NCI-H748 (cell line): Measurements from ENCODE around the gene CIAO2A.
A peak's percentile ranks its signal among the peaks of the same experiment; 100 is the strongest.

Source experiments
- DNase-seq: peaks from one replicate; lab custom pipeline; 2025; ENCODE audit not compliant: unreplicated experiment; lab: John Stamatoyannopoulos, UW

Gene CIAO2A

GRCh38 chr15:64045101-64045435 is 48.6 kb downstream of the CIAO2A start:
- no peak for DNase-seq

GRCh38 chr15:64044300-64045100 is 49.1 kb downstream of the CIAO2A start:
- DNase-seq = no peak

DNA sequence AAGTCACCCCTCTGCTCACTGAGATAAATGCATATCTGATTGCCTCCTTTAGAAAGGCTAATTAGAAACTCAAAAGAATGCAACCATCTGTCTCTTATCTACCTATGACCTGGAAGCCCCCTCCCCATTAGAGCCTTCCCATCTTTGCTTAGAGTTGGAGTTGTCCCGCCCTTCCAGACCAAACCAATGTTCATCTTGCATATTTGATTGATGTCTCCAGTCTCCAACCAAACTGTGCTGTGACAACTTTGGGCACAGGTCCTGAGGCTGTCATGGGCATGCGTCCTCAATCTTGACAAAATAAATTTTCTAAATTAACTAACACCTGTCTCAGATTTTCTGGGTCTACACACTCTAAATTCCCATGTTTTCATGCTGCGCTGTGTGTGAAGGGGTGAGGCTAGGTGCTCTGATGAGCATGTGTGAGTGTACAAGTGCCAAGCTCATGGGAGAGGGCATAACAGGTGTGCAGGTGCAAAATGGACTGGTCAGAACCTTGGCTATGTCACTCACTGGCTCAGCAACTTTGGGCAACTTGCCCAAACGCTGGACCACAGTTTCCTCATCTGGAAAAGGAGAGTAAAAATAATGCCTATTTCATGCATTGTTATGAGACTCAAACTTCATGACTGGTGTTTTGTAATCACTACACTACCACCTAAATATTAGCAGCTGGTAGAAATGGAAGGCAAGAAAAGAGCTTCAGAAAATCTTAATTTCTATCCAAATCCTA is 54.6 kb downstream of the CIAO2A start:
- no peak for DNase-seq

DNA sequence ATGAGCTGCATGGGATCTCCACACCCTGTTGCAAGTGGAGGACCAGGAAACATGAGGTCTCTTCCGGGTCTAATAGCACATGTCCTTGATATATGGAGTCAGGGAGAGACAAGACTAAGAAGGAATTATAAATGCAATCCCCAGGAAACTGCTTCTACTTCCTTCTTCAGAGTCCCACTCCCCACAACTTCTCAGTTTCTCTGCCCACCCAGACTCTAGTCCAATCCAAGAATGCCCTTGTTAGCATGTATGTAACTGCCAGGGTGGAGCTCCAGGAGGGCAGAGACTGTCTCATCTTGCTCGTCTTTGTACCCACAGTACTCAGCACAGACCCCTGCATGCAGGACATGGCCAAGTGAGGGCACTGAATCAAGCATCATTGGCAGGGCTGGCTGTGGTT is 55.7 kb downstream of the CIAO2A start:
- no peak for DNase-seq

DNA sequence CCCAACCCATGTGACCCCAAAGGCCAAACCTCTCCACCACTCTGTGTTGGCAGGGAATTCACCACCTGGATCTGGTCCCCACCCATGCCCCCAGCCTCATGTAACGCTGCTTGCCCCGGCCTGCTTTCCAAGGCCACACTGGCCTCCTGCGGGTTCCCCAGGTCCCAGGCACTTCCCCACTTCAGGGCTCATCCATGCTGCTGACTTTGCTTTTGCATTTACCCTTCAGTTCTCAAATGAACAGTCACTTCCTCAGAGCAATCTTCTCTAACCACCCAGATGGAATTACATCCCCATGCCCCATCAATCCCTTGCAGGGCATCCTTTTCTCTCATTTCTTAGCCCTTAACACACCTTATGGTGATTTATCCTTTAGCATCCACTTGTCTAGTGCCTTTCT is 56.5 kb downstream of the CIAO2A start:
- no peak for DNase-seq

DNA sequence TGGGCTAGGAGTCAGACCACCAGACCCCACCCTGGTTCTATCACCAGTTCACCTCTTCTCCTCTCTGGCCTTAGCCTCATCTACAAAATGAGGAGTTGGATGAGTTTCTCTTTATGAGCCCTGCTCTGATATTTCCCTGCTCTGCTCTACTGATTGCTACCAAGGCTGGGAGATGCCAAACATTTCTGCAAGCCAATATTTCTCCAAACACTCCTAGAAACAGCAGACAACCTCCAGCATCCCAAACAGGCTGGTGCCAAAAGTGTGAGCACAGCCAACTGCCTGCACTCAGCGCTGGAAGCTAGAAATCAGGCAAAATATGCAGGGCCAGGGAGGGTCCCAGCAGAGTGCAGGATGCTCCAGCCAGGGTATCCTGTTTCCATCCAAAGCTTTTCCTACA is 58.1 kb downstream of the CIAO2A start:
- DNase-seq = no peak

DNA sequence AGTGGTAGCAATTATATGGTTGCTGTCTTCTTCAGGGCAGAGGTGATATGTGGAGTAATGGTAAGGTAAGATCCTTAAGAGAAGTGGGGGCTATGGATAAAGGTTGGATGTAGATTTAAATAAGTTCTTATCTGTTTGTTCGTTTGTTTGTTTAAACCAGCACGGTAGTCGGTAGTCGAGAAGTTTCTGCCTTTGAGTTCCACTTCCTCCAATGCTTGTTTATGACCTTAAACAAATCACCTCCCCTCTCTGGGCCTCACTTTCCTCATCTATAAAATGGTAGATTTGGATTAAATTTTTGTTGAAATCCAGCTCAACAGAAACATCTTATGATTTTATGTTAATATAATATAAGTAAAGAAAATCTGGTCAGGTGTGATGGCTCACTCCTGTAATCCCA is 59.1 kb downstream of the CIAO2A start:
- DNase-seq = no peak

DNA sequence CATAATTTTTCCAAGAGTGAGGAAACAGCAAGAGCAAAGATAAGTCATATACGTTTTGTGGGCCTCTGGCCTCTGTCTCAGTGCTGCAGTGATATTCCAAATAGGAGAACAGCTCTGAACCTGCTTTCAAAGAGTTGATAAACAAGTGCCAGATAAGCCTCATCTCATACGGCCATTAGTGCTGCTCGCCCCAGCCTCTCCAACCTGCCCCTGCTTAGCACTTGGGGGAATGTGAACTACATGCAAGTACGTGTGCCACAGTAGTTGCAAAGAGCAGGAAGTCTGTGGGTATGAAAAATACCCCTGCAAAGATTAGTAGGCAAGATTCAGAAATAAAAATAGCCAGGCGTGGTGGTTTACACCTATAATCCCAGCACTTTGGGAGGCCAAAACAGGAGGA is 61.3 kb downstream of the CIAO2A start:
- no peak for DNase-seq

GRCh38 chr15:64030123-64030522 is 63.5 kb downstream of the CIAO2A start:
- no peak for DNase-seq

DNA sequence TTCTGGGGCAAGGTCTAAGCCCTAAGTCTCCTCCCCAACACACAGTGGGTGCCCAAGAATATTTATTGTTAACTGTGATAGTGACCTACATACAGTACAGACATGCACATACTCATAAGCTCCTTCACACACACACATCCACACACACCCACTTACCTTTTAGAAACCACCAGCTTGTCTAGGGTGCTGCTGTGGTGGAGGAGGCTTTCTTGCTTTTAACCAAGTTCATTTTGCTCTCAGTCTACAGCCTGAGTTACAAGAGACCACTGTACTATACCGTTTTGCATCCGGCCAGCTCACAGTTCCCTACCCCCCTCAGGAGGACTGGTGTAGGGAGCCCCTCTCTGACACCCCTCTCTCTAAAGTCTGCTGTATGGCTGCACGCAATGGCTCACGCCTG is 64.0 kb downstream of the CIAO2A start:
- DNase-seq = no peak

GRCh38 chr15:64029110-64029509 is 64.5 kb downstream of the CIAO2A start:
- peak; percentile 6 for DNase-seq

DNA sequence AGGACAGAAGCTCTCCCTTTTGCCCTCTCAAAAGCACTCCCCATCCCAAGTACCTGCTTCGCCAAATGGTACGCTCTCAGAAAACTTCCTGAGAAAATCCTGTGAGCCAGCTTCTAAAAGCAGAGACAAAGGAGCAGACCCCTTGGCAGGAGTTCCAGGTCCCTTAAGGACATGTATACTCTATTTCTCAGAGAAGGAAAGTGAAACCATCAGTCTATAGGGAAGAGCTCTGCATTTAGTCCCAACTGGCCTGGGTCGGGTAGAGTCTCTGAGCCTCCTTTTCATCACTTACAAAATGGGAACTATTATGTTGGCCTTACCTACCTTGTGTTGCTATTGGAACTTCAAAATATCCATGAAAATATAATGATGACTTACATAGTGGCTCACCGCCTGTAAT is 67.0 kb downstream of the CIAO2A start:
- DNase-seq = no peak

- no peak for DNase-seq
These were observed 69.2 kb downstream of the CIAO2A start for GRCh38 chr15:64024172-64025050.

DNA sequence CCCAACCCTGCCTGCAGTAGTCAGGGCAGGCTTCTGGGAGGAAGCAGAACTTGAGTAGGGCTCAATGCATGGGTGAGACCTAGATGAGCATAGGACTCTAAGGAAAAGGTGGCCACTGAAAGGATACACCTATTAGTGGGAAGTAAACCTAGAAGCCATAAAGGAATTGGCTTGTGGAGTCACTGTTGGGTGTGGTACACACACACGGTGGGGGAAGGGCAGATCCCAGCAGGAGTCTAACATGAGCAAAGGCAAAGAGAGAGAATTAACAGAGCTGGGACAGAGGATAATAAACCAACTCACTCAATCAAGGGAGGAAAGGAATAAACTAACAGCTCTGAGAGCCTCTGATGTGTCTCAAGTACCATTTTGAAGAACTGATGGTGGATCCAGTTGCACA is 70.4 kb downstream of the CIAO2A start:
- DNase-seq = peak; percentile 4

DNA sequence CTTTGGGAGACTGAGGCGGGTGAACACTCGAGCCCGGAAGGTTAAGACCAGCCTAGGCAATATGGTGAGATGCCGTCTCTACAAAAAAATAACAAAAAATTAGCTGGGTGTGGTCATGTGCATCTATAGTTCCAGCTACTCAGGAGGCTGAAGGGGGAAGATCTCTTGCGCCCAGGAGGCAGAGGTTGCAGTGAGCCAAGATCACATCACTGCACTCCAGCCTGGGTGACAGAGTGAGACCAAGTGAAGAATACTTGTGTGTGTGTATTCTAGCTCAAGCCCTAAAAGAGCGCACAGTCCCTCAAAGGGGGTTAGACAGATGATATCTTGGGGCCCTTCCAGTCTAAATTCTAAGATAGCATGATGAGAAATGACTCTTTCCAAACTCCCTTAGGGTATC is 71.1 kb downstream of the CIAO2A start:
- DNase-seq = no peak
